ENCODE results near the gene CXCL17.
"Not testable (repeated sequence)": the region's sequence is repeated elsewhere in the genome, so short reads cannot be mapped to it uniquely, and the experiment has no call there.

The CXCL17 gene, protein sequence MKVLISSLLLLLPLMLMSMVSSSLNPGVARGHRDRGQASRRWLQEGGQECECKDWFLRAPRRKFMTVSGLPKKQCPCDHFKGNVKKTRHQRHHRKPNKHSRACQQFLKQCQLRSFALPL

DNA sequence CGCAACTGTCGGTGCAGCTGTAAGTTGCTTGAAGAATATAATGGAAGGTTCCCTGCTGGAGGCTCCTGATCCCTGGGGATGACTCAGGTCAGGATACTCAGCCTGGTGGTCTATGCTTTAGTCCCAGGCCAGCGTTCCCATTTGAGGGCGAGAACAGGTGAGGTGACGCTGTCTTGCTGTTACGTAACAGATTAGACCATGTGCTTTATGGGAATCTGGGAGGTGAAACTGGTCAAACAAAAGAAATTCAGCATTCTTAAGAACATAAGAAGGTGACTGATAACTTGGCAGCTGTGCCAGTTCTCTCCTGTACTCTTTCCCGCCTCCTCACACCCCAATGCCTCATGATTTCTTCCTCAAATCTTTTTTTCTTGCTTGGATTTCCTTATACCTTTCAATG lies at the start of gene CXCL17:
Gene CXCL17 (minus strand): TSS at position 114 of the 400 bp plus-strand sequence. CDS start 114 bp downstream, outside the sequence.
- no peak for DNase-seq

- DNase-seq: no peak
Measured at GRCh38 chr19:42488783-42489521, 46.2 kb upstream of the CXCL17 start.

DNA sequence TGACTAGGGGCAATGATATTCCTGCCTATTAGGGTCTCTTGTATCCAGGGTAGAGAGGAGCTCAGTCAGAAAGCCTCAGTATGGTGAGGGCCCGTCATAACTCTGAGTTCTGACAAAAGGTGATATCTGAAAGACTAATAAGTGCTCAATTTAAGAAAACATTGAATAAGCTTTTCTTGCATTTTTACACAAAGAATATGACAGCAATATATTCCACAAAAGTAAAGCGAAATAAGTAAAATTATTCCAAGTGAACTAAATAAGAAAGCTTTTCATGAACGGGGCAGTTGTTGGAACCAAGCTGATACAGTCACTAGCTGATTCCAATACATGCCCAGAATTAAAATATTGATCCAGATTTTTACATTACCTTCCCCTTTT lies 45.0 kb upstream of the CXCL17 start:
- DNase-seq: no peak

DNA sequence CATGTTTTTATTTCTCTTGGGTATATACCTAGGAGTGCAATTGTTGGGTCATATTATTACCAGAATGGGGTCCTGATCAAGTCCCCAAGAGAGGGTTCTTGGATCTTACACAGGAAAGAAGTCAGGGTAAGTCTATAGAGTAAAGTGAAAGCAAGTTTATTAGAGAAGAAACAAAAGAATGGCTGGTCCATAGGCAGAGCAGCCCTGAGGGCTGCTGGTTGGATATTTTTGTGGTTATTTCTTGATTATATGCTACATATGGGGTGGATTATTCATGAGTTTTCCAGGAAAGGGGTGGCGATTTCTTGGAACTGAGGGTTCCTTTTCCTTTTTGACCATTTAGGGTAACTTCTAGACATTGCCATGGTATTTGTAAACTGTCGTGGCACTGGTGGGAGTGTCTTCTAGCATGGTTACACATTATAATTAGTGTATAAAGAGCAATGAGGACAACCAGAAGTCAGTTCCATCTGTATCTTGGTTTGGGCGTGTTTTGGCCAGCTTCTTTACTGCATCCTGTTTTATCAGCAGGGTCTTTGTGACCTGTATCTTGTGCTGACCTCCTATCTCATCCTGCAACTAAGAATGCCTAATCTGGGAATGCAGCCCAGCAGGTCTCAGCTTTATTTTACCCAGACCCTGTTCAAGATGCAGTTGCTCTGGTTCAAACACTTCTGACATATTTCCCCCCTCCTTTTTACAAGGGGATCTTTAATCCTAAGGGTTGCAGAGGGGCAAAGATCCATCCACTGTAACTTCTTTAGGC lies 44.5 kb upstream of the CXCL17 start:
- no peak for DNase-seq

- DNase-seq: not testable (repeated sequence)
Measured at GRCh38 chr19:42485036-42485435, 42.3 kb upstream of the CXCL17 start.

DNA sequence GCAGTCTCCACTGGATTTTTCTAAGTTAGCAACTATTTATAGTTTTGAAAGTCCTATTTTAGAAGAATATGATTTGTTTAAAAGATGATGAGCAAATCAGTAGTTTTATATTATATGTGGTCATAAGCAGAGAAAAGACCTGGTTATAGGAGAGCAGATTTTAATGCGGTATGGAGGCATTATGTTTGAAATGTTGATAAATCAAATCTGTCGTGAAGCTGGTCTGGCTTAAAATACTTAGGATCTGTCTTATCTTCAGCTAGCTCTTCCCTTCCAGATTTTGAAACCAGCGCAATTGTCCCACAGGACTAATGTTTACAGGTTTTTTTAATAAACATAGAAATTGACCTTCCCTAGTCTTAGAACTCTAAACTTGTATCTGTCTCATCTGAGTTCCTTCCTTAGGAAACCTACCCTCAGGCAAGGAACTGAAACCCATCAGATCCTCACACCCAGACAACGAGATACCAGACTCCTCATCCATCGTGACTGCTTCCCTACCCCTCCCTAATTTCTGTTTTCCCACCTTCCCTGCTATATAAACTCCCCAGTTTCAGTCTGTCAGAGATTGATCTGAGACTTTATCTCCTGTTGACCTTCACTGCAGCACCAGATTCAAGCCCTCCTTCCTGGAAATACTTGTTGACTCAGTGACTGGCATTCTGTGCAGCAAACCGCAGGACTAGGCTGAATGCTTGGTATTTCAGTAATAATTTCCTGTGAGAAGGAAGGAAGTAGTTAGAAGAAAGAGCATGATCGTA lies 37.8 kb upstream of the CXCL17 start:
- no peak for DNase-seq

DNA sequence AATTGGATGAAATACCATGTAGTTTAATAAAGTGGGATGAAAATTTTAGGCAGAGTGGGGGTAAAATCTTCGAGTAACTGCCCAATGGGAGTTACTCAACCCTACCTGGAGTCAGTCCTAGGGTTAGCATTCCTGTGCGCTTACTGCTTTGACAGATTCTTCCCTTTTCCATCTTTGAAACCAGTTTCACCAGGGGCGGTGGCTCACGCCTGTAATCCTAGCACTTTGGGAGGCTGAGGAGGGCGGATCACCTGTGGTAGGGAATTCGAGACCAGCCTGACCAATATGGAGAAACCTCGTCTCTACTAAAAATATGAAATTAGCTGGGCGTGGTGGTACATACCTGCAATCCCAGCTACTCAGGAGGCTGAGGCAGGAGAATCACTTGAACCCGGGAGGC lies 37.0 kb upstream of the CXCL17 start:
- DNase-seq: no peak

- no peak for DNase-seq
Measured at GRCh38 chr19:42478765-42479311, 36.1 kb upstream of the CXCL17 start.

DNA sequence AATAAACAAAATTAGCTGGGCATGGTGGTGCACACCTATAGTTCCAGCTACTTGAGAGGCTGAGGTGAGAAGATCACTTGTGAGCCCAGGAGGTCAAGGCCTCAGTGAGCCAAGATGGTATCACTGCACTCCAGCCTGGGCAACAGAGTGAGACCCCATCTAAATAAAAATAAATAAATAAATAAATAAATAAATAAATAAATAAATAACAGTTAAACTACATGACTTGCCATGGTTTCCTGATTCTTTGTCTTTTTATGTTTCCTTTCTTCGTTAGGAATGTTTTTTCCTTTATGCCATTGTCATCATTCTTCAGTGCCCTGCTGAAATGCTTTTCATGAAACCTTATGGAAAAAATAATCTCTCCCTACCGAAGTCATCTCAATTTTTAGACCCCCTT lies 35.2 kb upstream of the CXCL17 start:
- no peak for DNase-seq

DNA sequence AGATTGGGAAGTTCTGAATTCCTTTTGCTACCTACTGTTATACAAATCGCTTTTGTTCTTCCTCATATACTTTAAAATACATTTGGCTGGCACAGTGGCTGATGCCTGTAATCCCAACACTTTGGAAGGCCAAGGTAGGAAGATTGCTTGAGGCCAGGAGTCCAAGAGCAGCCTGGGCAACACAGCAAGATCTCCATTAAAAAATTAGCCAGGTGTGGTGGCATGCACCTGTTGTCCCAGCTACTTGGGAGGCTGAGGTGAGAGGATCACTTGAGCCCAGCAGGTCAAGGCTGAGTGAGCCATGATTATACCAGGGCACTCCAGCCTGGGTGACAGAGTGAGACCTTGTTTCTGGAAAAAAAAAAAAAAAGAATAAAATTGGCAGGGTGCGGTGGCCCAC lies 34.4 kb upstream of the CXCL17 start:
- DNase-seq: no peak

- no peak for DNase-seq
Measured at GRCh38 chr19:42475366-42475765, 32.6 kb upstream of the CXCL17 start.

- no peak for DNase-seq
Measured at GRCh38 chr19:42474743-42475142, 32.0 kb upstream of the CXCL17 start.

DNA sequence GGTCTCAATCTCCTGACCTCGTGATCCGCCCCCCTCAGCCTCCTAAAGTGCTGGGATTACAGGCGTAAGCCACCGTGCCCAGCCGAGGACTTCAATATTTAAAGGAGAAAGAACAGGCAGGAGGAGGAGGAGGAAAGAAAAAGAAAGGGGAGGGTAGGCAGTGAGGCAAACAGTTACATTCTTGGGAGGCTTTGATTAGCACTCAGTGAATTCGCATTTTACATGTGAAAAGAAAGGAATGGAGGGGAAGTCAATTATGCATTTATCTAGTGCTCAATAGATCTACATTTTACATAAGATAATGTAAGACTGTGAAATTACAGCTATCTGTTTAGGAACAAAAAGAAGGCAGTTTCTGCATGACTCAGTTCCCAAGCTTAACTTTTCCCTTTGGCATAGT lies 30.9 kb upstream of the CXCL17 start:
- DNase-seq: no peak

DNA sequence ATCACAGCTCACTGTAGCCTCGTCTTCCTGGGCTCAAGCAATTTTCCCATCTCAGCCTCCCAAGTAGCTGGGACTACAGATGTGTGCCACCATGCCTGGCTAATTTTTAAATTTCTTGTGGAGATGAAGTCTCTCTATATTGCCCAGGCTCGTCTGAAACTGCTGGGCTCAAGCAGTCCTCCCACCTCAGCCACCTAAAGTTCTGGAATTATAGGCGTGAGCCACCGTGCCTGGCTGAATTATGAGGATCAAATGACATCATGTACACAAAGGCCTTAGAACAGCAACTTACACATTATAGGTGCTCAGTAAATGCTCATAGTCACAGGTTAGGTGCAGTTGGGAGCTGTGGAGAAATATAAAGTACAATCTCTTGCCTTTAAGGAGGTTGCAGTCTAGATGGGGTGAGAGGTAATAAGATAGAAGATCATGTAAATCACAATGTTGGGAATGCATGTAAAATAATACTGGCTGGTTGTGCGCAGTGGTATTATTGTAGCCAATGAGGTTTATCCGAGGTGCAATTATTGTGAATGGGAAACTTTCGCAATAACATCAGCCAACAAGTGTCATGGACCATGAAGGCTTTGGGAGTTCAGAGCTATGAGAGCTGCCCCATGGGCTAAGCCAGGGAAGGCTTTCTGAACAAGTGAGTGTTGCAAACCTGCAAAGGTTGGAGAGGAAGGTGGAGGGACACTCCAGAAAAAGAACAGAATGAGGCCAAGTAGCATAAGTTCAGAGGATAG lies 29.8 kb upstream of the CXCL17 start:
- no peak for DNase-seq

DNA sequence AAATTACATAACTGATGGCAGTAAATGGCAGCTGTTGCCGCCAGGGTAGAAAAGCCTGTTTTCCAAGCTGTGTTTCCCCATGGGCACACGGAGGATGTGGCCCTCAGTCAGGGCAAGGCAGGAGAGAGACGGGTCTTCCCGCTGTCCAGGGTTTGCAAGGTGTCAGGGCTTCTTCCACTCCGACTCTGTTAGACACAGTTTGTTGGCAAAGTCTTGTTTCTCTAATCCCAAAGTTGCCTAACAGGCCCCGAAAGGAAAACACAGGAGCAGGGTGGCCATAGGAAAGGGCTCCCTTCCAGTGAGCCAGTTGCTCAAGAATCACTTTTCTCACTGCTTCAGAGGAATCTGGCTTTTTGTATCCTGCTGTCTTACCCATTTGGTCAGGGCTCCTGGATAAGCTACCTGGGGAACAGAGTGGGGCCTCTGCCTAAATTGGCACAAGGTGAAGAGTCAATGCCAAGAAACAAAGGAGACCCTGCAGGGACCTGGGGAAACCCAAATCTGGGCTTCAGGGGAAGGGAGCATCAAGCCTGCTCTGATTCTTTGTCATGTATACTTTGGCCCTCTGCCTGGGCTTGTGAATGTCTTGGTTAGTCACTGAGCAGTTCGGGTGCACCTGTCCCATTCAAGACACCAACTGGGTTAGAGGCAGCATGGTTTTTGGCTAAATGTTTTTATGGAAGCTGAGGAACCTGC lies 29.0 kb upstream of the CXCL17 start:
- DNase-seq: no peak

DNA sequence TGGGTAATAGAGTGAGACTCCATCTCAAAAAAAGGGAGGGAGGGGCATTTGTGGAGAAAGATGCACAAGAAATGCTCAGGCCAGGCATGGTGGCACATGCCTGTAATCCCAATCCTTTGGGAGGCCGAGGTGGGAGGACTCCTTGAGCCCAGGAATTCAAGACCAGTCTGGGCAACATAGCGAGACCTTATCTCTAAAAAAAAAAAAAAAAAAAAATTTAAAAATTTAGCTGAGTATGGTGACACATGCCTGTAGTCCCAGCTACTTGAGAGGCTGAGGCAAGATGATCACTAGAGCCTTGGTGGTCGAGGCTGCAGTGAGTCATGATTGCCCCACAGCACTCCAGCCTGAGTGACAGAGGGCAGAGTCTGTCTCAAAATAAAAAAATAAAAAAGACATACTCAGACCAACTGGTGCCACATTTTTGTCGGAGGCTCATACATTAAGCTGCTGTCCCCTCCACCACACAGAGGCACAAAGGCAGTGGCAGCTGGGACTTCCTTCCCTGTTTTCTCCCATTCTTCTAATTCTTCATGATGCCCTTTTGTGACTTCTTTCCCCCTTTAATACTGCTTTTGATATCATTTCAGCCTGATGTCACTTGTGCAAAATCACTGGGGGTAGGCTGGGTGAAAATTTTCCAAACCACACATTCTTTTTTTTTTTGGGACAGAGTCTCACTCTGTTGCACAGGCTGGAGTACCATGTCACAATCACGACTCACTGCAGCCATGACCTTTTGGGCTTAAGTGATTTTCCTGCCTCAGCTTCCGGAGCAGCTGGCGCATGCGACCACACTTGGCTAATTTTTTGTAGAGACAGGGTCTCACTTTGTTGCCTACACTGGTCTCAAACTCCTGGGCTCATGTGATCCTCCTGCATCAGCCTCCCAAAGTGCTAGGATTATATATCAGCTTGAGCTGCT lies 26.8 kb upstream of the CXCL17 start:
- no peak for DNase-seq

- DNase-seq: no peak
Measured at GRCh38 chr19:42468273-42468796, 25.6 kb upstream of the CXCL17 start.

GRCh38 chr19:42467183-42467760 lies 24.5 kb upstream of the CXCL17 start:
- DNase-seq: no peak

GRCh38 chr19:42466521-42467182 lies 23.9 kb upstream of the CXCL17 start:
- no peak for DNase-seq

Data from NCI-H187 treated with DMSO at 0.1 percent for 48 hours (cell line).